GM18951 (cell line): ENCODE data around the gene AMDHD2.

Experiments
- POLR2A ChIP-seq: IDR thresholded peaks from 4 replicates; pipeline ENCODE4 v1.6.1; 2011; ENCODE audit warnings: mild to moderate bottlenecking; ENCODE audit not compliant: insufficient read length, insufficient read depth; ENCODE audit errors: extremely low read depth
- in situ Hi-C: fragments of 300-500 bp; cut with MboI; formaldehyde crosslinking; loops from one replicate; pipeline ENCODE4 v1.12.0; 2022; ENCODE audit warnings: low sequenced_read_pairs, mixed read lengths, inconsistent platforms; ENCODE audit not compliant: unreplicated experiment

AMDHD2 gene

GRCh38 chr16:2511996-2512734 is 8.0 kb upstream of the AMDHD2 start:
- in situ Hi-C loops: no loop called here
- TF ChIP-seq POLR2A: no peak

GRCh38 chr16:2512735-2513404 is 7.3 kb upstream of the AMDHD2 start:
- in situ Hi-C loops: no loop called here

GRCh38 chr16:2513405-2514332 is 6.5 kb upstream of the AMDHD2 start, which contains the start of gene ATP6V0C:
Gene ATP6V0C (plus strand): TSS chr16:2513952. CDS start chr16:2514104, 152 bp downstream.
- TF ChIP-seq POLR2A: peak; percentile 95
- in situ Hi-C loops: no loop called here

More at GRCh38 chr16:2512735-2513404, 7.3 kb upstream of the AMDHD2 start:
- no peak for TF ChIP-seq POLR2A

- no peak for TF ChIP-seq POLR2A
- in situ Hi-C loops: no loop called here
These were observed 5.6 kb upstream of the AMDHD2 start for GRCh38 chr16:2514333-2515179.

GRCh38 chr16:2515180-2515851 is 4.9 kb upstream of the AMDHD2 start:
- in situ Hi-C loops: no loop called here
- TF ChIP-seq POLR2A: no peak

- TF ChIP-seq POLR2A: no peak
- in situ Hi-C loops: no loop called here
These were observed 3.6 kb upstream of the AMDHD2 start for GRCh38 chr16:2516391-2517240.

GRCh38 chr16:2517954-2518605 is 2.1 kb upstream of the AMDHD2 start:
- TF ChIP-seq POLR2A: no peak
- in situ Hi-C loops: no loop called here

- in situ Hi-C loops: no loop called here
- no peak for TF ChIP-seq POLR2A
These were observed 1.1 kb upstream of the AMDHD2 start for GRCh38 chr16:2518823-2519710.

- in situ Hi-C loops: no loop called here
- no peak for TF ChIP-seq POLR2A
These were observed 475 bp upstream of the AMDHD2 start for GRCh38 chr16:2519711-2520080.
